SK-N-MC (cell line): ENCODE measurements around the gene NLK.

Experiments
- EZH2 ChIP-seq: fragments of 200-600 bp; sonication (generic); IDR thresholded peaks from one replicate; pipeline ENCODE4 v1.6.1; 2017; ENCODE audit warnings: antibody characterized with exemption
- POLR2AphosphoS5 ChIP-seq: IDR thresholded peaks from 2 replicates; pipeline ENCODE4 v1.6.1; 2012; ENCODE audit warnings: mild to moderate bottlenecking, low read depth, low read length, borderline replicate concordance

DNA sequence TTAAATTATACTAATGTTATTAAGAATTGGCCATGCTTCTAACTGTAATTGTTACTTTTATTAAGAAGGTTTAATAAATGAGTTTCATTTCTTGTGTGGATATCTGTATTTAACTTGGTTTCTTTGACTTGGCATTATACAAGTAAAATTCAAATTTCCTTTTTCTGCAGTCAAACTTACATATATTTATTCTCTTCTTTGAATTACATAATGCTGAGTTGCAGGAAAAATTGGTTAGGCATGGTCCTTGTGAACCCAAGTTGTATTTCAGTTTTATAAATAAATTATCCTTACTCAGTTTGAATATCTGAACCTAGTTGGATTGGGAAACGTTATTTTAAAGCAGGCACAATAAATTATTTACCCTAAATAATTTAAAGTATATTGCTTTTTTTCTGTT, 54.8 kb downstream of the NLK start:
- no peak for TF ChIP-seq EZH2
- no peak for TF ChIP-seq POLR2AphosphoS5
